Nephron progenitor cell (in vitro differentiated cells): Measurements from ENCODE around the gene KSR1.
A peak's percentile ranks its signal among the peaks of the same experiment; 100 is the strongest.
"Not testable (repeated sequence)": the region's sequence is repeated elsewhere in the genome, so short reads cannot be mapped to it uniquely, and the experiment has no call there.

Source experiments
- DNase-seq: peaks from one replicate; pipeline ENCODE4 v3.0.0; 2021
- H3K27ac Mint-ChIP-seq: 2 replicates; pipeline ENCODE4 v1.8.0; 2021; ENCODE audit warnings: mild to moderate bottlenecking, moderate library complexity, mixed read lengths
- H3K27me3 Mint-ChIP-seq: 2 replicates; pipeline ENCODE4 v1.8.0; 2021; ENCODE audit warnings: mild to moderate bottlenecking, low read depth, mixed read lengths; ENCODE audit not compliant: poor library complexity
- H3K36me3 Mint-ChIP-seq: 2 replicates; pipeline ENCODE4 v1.8.0; 2021; ENCODE audit warnings: low read depth, mixed read lengths
- H3K4me1 Mint-ChIP-seq: 2 replicates; pipeline ENCODE4 v1.8.0; 2021; ENCODE audit warnings: mixed read lengths
- H3K4me3 Mint-ChIP-seq: 2 replicates; pipeline ENCODE4 v1.8.0; 2021; ENCODE audit warnings: mild to moderate bottlenecking, moderate library complexity, mixed read lengths
- H3K9me3 Mint-ChIP-seq: 2 replicates; pipeline ENCODE4 v1.8.0; 2021; ENCODE audit warnings: mild to moderate bottlenecking, moderate library complexity, mixed read lengths
- TF ChIP-seq, protein P1 (sequence below): fragments of 200-600 bp; sonication (generic); IDR thresholded peaks from 2 replicates; pipeline ENCODE4 v1.5.0; 2021; ENCODE audit warnings: antibody characterized with exemption

KSR1 gene

DNA sequence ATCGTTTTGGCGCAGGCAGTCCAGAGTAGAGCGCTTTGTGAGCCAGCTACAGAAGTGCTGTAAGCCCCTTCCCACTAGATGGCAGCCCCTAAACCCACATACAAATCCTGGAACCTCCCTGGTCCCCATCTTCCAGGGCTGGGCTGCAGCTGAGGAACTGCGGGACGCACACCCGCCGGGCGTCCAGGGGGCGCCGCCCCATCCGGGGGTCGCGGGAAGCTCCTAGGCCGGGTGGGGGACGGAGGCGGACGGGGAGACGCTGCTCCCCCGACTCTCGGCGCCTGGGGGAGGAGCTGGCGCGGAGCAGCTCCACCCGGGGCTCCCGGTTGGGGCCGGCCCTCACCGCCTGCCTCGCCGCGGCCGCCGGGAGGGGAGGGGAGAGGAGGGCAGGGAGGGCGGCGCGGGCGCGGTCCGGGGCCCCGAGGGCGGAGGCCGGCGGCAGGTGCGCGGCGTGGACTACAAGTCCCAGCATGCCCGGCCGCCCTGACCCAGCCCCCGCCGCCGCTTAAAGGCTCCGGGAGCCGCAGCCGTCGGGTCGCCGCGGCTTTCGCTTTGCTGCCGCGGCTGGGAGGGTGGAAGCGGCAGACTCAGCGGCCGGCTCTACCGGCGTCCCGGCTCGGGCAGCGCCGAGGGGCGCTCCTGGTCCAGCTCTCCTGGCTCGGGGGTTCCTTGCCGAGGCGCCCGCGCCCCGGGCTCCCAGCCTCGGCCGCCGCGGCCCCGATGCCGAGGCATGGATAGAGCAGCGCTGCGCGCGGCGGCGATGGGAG, at the start of gene KSR1:
Gene KSR1, plus strand, starts transcription at position 535 of the 767 bp plus-strand sequence. Its CDS starts 196 bp downstream, at position 731.
- peaks cover 41% of the 10 kb centered on the region for H3K27me3 Mint-ChIP-seq
- H3K36me3 Mint-ChIP-seq = no peaks in the 10 kb centered on the region
- TF ChIP-seq, protein P1, sequence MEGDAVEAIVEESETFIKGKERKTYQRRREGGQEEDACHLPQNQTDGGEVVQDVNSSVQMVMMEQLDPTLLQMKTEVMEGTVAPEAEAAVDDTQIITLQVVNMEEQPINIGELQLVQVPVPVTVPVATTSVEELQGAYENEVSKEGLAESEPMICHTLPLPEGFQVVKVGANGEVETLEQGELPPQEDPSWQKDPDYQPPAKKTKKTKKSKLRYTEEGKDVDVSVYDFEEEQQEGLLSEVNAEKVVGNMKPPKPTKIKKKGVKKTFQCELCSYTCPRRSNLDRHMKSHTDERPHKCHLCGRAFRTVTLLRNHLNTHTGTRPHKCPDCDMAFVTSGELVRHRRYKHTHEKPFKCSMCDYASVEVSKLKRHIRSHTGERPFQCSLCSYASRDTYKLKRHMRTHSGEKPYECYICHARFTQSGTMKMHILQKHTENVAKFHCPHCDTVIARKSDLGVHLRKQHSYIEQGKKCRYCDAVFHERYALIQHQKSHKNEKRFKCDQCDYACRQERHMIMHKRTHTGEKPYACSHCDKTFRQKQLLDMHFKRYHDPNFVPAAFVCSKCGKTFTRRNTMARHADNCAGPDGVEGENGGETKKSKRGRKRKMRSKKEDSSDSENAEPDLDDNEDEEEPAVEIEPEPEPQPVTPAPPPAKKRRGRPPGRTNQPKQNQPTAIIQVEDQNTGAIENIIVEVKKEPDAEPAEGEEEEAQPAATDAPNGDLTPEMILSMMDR = peak; percentile 43
- H3K4me3 Mint-ChIP-seq = peak within 1 kb of the TSS; percentile 93
- peak; percentile 87 for DNase-seq
- no peaks in the 10 kb centered on the region for H3K9me3 Mint-ChIP-seq
- no peak within 1 kb of the TSS for H3K27ac Mint-ChIP-seq
- H3K4me1 Mint-ChIP-seq = peaks cover 35% of the 10 kb centered on the region

DNA sequence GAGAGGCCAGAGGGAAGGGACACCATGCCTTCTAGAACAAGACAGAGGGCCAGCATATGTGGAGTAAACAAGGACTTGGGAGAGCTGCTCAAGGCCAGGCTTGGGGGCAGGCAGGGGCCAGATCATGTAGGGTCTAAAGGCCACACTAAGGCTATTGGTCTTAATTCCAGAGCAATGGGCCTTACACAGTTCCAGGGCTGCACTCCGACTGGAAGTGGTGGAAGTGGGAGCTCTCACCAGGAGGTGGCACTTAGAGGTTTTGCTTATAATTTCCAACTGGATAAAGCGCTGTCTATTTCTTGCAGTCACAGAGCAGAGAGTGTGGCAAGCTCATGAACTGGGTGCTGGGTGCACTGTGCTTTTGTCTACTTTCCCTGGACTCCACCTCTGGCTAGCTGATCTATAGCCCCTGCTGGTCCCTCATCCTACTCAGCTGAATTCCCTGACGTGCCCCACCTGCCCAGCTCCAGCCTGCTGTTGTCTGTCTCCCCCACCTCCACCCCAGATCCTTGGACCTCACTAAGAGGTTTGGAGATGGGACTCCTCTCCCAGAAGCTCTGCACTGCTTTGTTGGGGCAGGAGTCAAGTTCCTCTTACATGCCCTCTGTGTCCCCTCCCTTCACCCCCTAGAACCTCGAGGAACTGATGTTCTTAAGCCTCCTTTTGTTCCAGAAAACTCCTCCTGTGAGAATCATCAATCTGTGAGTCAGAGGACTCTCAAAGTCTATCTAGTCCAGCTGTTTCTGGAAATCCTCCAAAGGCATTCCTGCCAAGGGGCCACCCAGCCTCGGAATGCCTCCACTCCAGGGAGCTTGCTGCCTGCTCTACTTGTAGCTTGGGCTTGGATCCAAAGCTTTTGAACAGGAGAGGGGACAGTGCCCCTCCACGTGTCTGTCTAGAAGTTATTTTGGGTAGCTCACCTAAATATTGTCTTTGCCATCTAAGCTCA, 48.1 kb upstream of the KSR1 start:
- H3K4me1 Mint-ChIP-seq = no peaks in the 10 kb centered on the region
- H3K9me3 Mint-ChIP-seq = no peaks in the 10 kb centered on the region
- TF ChIP-seq, protein P1 = no peak
- peaks cover 18% of the 10 kb centered on the region for H3K27me3 Mint-ChIP-seq
- no peaks in the 10 kb centered on the region for H3K36me3 Mint-ChIP-seq
- no peak for DNase-seq
- no peak overlapping the region for H3K27ac Mint-ChIP-seq
- no peak overlapping the region for H3K4me3 Mint-ChIP-seq

DNA sequence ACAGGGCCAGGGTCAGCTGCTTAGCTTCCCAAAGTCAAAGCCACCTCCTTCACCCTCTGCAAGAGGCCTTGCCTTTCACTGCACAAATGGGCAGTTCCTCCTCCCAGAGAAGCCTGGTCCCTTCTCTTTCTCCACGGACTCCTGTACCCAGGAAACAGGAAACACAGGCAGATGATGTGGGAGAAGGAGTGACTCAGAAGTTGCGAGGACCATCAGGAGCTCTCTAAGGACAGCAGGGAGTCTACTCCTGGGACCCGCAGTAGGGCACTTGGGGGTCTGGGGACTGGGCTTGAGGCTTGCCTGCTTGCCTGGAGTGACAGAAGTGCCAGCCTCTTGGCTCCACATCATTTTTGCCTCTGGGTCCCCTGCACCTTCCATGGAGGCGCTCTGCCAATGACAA, 47.4 kb upstream of the KSR1 start:
- TF ChIP-seq, protein P1 = no peak
- H3K4me3 Mint-ChIP-seq = no peak overlapping the region
- no peak for DNase-seq
- H3K9me3 Mint-ChIP-seq = no peaks in the 10 kb centered on the region
- H3K27me3 Mint-ChIP-seq = peaks cover 18% of the 10 kb centered on the region
- H3K27ac Mint-ChIP-seq = no peak overlapping the region
- H3K4me1 Mint-ChIP-seq = no peaks in the 10 kb centered on the region
- H3K36me3 Mint-ChIP-seq = no peaks in the 10 kb centered on the region

DNA sequence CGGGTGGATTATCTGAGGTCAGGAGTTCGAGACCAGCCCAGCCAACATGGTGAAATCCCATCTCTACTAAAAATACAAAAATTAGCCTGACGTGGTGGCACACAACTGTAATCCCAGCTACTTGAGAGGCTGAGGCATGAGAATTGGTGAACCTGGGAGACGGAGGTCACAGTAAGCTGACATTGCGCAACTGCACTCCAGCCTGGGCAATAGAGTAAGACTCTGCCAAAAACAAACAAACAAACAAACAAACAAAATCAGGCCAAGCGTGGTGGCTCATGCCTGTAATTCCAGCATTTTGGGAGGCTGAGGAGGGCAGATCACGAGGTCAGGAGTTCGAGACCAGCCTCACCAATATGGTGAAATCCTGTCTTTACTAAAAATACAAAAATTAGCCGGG, 44.1 kb upstream of the KSR1 start:
- peaks cover 14% of the 10 kb centered on the region for H3K27me3 Mint-ChIP-seq

DNA sequence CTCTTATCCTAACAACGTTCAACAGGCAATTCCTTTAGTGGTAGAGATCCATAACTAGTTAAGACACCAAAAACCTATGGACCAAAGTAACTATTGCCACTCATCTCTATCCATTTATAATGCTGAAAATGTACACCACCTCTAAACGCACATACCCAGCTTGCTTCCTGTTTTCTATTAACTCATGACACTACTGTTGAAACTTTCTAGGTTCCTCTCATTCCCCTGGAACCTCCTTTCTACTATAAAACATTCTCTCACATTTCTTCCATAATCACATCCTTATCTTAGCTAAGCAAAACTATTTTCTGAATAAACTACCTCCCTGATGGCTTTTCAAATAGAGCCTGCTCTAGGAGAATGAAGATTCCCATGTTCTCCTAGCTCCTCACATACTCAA, 42.9 kb upstream of the KSR1 start:
- TF ChIP-seq, protein P1 = no peak
- H3K27ac Mint-ChIP-seq = no peak overlapping the region
- H3K27me3 Mint-ChIP-seq = peaks cover 13% of the 10 kb centered on the region
- no peaks in the 10 kb centered on the region for H3K9me3 Mint-ChIP-seq
- DNase-seq = no peak
- no peak overlapping the region for H3K4me3 Mint-ChIP-seq
- H3K4me1 Mint-ChIP-seq = peaks cover 4% of the 10 kb centered on the region
- H3K36me3 Mint-ChIP-seq = no peaks in the 10 kb centered on the region

More for the DNA sequence above, 44.1 kb upstream of the KSR1 start:
- H3K36me3 Mint-ChIP-seq, H3K27ac Mint-ChIP-seq, H3K4me1 Mint-ChIP-seq, DNase-seq, H3K4me3 Mint-ChIP-seq, H3K9me3 Mint-ChIP-seq: not testable (repeated sequence)

DNA sequence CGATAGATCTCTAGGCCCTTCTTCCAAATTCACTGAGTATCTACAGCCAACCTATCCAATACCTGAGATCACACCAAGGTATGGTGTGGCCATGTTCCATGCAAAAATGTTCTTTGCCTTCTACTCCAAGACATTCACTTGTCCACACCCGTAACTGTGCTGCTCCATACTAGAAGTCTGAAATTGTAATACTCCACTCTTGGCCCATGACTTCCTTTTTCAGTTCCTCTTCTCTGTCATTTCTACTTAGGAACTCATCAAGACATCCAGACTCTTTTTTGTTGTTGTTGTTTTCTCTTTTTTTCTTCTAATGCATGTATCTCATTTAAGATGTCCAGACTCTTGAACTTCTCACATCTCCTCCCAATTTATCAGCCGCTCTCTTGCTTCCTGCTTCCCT, 42.5 kb upstream of the KSR1 start:
- Mint-ChIP-seq H3K4me1 (peaks cover 4% of the 10 kb centered on the region), H3K4me3 (no peak overlapping the region), H3K27me3 (peaks cover 10% of the 10 kb centered on the region), H3K36me3 (no peaks in the 10 kb centered on the region), H3K9me3 (no peaks in the 10 kb centered on the region), H3K27ac (no peak overlapping the region)
- TF ChIP-seq, protein P1 = no peak
- no peak for DNase-seq
